ENCODE measurements around the gene RPL29.

- TF ChIP-seq, protein P1, sequence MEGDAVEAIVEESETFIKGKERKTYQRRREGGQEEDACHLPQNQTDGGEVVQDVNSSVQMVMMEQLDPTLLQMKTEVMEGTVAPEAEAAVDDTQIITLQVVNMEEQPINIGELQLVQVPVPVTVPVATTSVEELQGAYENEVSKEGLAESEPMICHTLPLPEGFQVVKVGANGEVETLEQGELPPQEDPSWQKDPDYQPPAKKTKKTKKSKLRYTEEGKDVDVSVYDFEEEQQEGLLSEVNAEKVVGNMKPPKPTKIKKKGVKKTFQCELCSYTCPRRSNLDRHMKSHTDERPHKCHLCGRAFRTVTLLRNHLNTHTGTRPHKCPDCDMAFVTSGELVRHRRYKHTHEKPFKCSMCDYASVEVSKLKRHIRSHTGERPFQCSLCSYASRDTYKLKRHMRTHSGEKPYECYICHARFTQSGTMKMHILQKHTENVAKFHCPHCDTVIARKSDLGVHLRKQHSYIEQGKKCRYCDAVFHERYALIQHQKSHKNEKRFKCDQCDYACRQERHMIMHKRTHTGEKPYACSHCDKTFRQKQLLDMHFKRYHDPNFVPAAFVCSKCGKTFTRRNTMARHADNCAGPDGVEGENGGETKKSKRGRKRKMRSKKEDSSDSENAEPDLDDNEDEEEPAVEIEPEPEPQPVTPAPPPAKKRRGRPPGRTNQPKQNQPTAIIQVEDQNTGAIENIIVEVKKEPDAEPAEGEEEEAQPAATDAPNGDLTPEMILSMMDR (IDR thresholded peaks at IDR 0.05; ENCODE audit: extremely low read depth in 1 of 2, insufficient read depth in 1 of 2, low read depth in 1 of 2, low read length in 2 of 2), result no peak
- TF ChIP-seq POLR2A (IDR thresholded peaks at IDR 0.05; ENCODE audit: low read depth, low read length), result no peak
- no peak for TF ChIP-seq EZH2 (IDR thresholded peaks at IDR 0.05; ENCODE audit: borderline replicate concordance, low read depth, low read length, severe bottlenecking)
- TF ChIP-seq, protein P2, sequence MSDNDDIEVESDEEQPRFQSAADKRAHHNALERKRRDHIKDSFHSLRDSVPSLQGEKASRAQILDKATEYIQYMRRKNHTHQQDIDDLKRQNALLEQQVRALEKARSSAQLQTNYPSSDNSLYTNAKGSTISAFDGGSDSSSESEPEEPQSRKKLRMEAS (IDR thresholded peaks at IDR 0.05; ENCODE audit: insufficient read depth, insufficient read length), result no peak
Measured at GRCh38 chr3:52044869-52045619, 49.3 kb upstream of the RPL29 start.

Data from endothelial cell of umbilical vein (primary cell).